Calu3 (cell line): ENCODE measurements around the gene EIF2B2. TPM values are rescaled to one million over a fixed set of nuclear protein-coding genes. Genes with fewer than 3 reads are reported as not detected.

ENCODE experiments used
- BruUV-seq: library from RNA; stranded (reverse); fragments of 400-500 nt; replicated peaks from 2 replicates; lab custom pipeline; 2021; lab: Mats Ljungman, UMichigan
- CTCF ChIA-PET: fragments of 300-600 bp; sonication (Branson Sonifier 250); formaldehyde crosslinking; loops from one replicate; lab custom pipeline; 2022; ENCODE audit warnings: antibody characterized with exemption; lab: Charles Lee
- DNase-seq: peaks from one replicate; pipeline ENCODE4 v3.0.0; 2022
- H3K27ac Mint-ChIP-seq: one replicate; pipeline ENCODE4 v1.8.0; 2022; ENCODE audit warnings: mixed read lengths; ENCODE audit not compliant: unreplicated experiment
- H3K27me3 Mint-ChIP-seq: one replicate; pipeline ENCODE4 v1.8.0; 2022; ENCODE audit warnings: mixed read lengths; ENCODE audit not compliant: unreplicated experiment
- H3K36me3 Mint-ChIP-seq: one replicate; pipeline ENCODE4 v1.8.0; 2022; ENCODE audit warnings: mild to moderate bottlenecking, moderate library complexity, mixed read lengths; ENCODE audit not compliant: insufficient read depth, unreplicated experiment
- H3K4me1 Mint-ChIP-seq: one replicate; pipeline ENCODE4 v1.8.0; 2022; ENCODE audit warnings: mild to moderate bottlenecking, low read depth, mixed read lengths; ENCODE audit not compliant: unreplicated experiment
- H3K4me3 Mint-ChIP-seq: one replicate; pipeline ENCODE4 v1.8.0; 2022; ENCODE audit warnings: mild to moderate bottlenecking, low read depth, moderate library complexity, mixed read lengths; ENCODE audit not compliant: unreplicated experiment
- H3K9me3 Mint-ChIP-seq: one replicate; pipeline ENCODE4 v1.8.0; 2022; ENCODE audit warnings: low read depth, mixed read lengths; ENCODE audit not compliant: unreplicated experiment
- CTCF ChIP-seq: fragments of 200-600 bp; IDR thresholded peaks from one replicate; pipeline ENCODE4 v1.8.0; 2022; ENCODE audit warnings: antibody characterized with exemption; ENCODE audit not compliant: unreplicated experiment
- intact Hi-C: fragments of 100-400 bp; cut with micrococcal nuclease; formaldehyde crosslinking; loops from one replicate; pipeline ENCODE4 v1.10.0; 2022; ENCODE audit not compliant: unreplicated experiment
- total RNA-seq: library from RNA; stranded (reverse); gene quantifications from 2 replicates; pipeline ENCODE4 v1.2.3, GENCODE V29; 2022

The EIF2B2 gene
- total RNA-seq, 1 experiment from 2014 or later: 41.2 TPM

GRCh38 chr14:74960736-74961135, 42.0 kb upstream of the EIF2B2 start:
- Mint-ChIP-seq H3K4me1 (peaks cover 8% of the 10 kb centered on the region), H3K4me3 (no peak overlapping the region), H3K9me3 (no peaks in the 10 kb centered on the region), H3K27ac (no peak overlapping the region), H3K36me3 (peaks cover 4% of the 10 kb centered on the region), H3K27me3 (peaks cover 46% of the 10 kb centered on the region)
- DNase-seq: no peak
- intact Hi-C loops: no loop called here
- no TSS peak for BruUV-seq
- CTCF ChIA-PET: no interaction called here
- no peak for TF ChIP-seq CTCF

GRCh38 chr14:74961238-74961911, 41.3 kb upstream of the EIF2B2 start:
- no TSS peak for BruUV-seq
- H3K36me3 Mint-ChIP-seq: peaks cover 3% of the 10 kb centered on the region
- H3K9me3 Mint-ChIP-seq: no peaks in the 10 kb centered on the region
- DNase-seq: no peak
- no peak for TF ChIP-seq CTCF
- H3K27ac Mint-ChIP-seq: no peak overlapping the region
- H3K27me3 Mint-ChIP-seq: peaks cover 41% of the 10 kb centered on the region
- CTCF ChIA-PET: interaction anchor here (0.7 kb wide), 1 partner anchor 103 kb away, joined by 3 read pairs; the partner anchor contains the start of gene ACYP1
- H3K4me1 Mint-ChIP-seq: peaks cover 8% of the 10 kb centered on the region
- H3K4me3 Mint-ChIP-seq: no peak overlapping the region
- intact Hi-C loops: no loop called here

GRCh38 chr14:74962046-74962445, 40.7 kb upstream of the EIF2B2 start:
- Mint-ChIP-seq H3K27me3 (peaks cover 34% of the 10 kb centered on the region), H3K4me3 (no peak overlapping the region), H3K27ac (no peak overlapping the region), H3K9me3 (no peaks in the 10 kb centered on the region), H3K36me3 (no peaks in the 10 kb centered on the region), H3K4me1 (peaks cover 8% of the 10 kb centered on the region)
- no TSS peak for BruUV-seq
- no peak for TF ChIP-seq CTCF
- intact Hi-C loops: no loop called here
- CTCF ChIA-PET: no interaction called here
- DNase-seq: no peak

- Mint-ChIP-seq H3K27me3 (peaks cover 32% of the 10 kb centered on the region), H3K4me1 (peaks cover 8% of the 10 kb centered on the region), H3K36me3 (no peaks in the 10 kb centered on the region), H3K27ac (no peak overlapping the region), H3K4me3 (no peak overlapping the region), H3K9me3 (no peaks in the 10 kb centered on the region)
- TF ChIP-seq CTCF: no peak
- intact Hi-C loops: no loop called here
- no peak for DNase-seq
- BruUV-seq: no TSS peak
- CTCF ChIA-PET: no interaction called here
Observed at GRCh38 chr14:74962493-74962892, 40.2 kb upstream of the EIF2B2 start.
